GM23338 (cell line): ENCODE data around the gene HECTD2. TPM values are rescaled to one million over a fixed set of nuclear protein-coding genes. Genes with fewer than 3 reads are reported as not detected.

Source experiments
- ATAC-seq: fragments of 200-7000 bp; cut with Tn5 transposase; 3 replicates; pipeline ENCODE4 v1.9.1; 2020
- DNase-seq: peaks from one replicate; pipeline ENCODE4 v3.0.0-alpha.2; 2015; ENCODE audit warnings: low spot score
- H2AFZ ChIP-seq: fragments of 200-600 bp; sonication (generic); 2 replicates; pipeline ENCODE4 v1.8.0; 2016; ENCODE audit warnings: antibody characterized with exemption, mild to moderate bottlenecking, moderate library complexity
- H3F3A ChIP-seq: fragments of 200-600 bp; sonication (generic); replicated peaks from 2 replicates; pipeline ENCODE4 v1.8.0; 2017; ENCODE audit warnings: antibody characterized with exemption, mixed run types, low read depth
- H3K27ac ChIP-seq: fragments of 200-600 bp; sonication (generic); 2 replicates; pipeline ENCODE4 v1.6.1; 2016; ENCODE audit warnings: low read depth
- H3K27me3 ChIP-seq: fragments of 200-600 bp; sonication (generic); 2 replicates; pipeline ENCODE4 v1.8.0; 2016; ENCODE audit warnings: mild to moderate bottlenecking, mixed run types, moderate library complexity; ENCODE audit not compliant: insufficient read depth
- H3K36me3 ChIP-seq: fragments of 200-600 bp; sonication (generic); 2 replicates; pipeline ENCODE4 v1.8.0; 2016; ENCODE audit warnings: mild to moderate bottlenecking; ENCODE audit not compliant: insufficient read depth
- H3K4me1 ChIP-seq: fragments of 200-600 bp; sonication (generic); 2 replicates; pipeline ENCODE4 v1.8.0; 2016; ENCODE audit warnings: mild to moderate bottlenecking, moderate library complexity; ENCODE audit not compliant: insufficient read depth
- H3K4me2 ChIP-seq: fragments of 200-600 bp; sonication (generic); 2 replicates; pipeline ENCODE4 v1.7.1; 2017; ENCODE audit warnings: mixed run types
- H3K4me3 ChIP-seq: fragments of 200-600 bp; sonication (generic); 2 replicates; pipeline ENCODE4 v1.6.1; 2016; ENCODE audit warnings: mixed run types
- H3K79me2 ChIP-seq: fragments of 200-600 bp; sonication (generic); replicated peaks from 2 replicates; pipeline ENCODE4 v1.8.0; 2017; ENCODE audit warnings: mild to moderate bottlenecking; ENCODE audit not compliant: insufficient read depth
- H3K9me2 ChIP-seq: fragments of 200-600 bp; sonication (generic); 2 replicates; pipeline ENCODE4 v1.8.0; 2017; ENCODE audit not compliant: insufficient read depth
- H4K20me1 ChIP-seq: fragments of 200-600 bp; sonication (generic); replicated peaks from 2 replicates; pipeline ENCODE4 v1.8.0; 2017; ENCODE audit warnings: mild to moderate bottlenecking; ENCODE audit not compliant: insufficient read depth
- H3K27ac Mint-ChIP-seq: 2 replicates; pipeline ENCODE4 v1.8.0; 2020; ENCODE audit warnings: inconsistent platforms, mild to moderate bottlenecking, moderate library complexity, mixed read lengths
- H3K27me3 Mint-ChIP-seq: 3 replicates; pipeline ENCODE4 v1.8.0; 2022; ENCODE audit warnings: low read depth, mild to moderate bottlenecking, moderate library complexity, mixed read lengths, inconsistent platforms; ENCODE audit not compliant: insufficient read depth, poor library complexity
- H3K36me3 Mint-ChIP-seq: 3 replicates; pipeline ENCODE4 v1.8.0; 2021; ENCODE audit warnings: low read depth, mild to moderate bottlenecking, inconsistent platforms, moderate library complexity, mixed read lengths
- H3K4me1 Mint-ChIP-seq: 3 replicates; pipeline ENCODE4 v1.8.0; 2020; ENCODE audit warnings: mild to moderate bottlenecking, inconsistent platforms, mixed read lengths
- H3K4me3 Mint-ChIP-seq: 3 replicates; pipeline ENCODE4 v1.8.0; 2021; ENCODE audit warnings: moderate library complexity, mild to moderate bottlenecking, inconsistent platforms, mixed read lengths
- H3K9me3 Mint-ChIP-seq: 3 replicates; pipeline ENCODE4 v1.8.0; 2020; ENCODE audit warnings: moderate library complexity, mild to moderate bottlenecking, inconsistent platforms, mixed read lengths
- ETS1 ChIP-seq: IDR thresholded peaks from 2 replicates; pipeline ENCODE4 v1.6.1; 2016; ENCODE audit warnings: antibody characterized with exemption
- EZH2 ChIP-seq: fragments of 200-600 bp; sonication (generic); IDR thresholded peaks from one replicate; pipeline ENCODE4 v1.8.0; 2017; ENCODE audit warnings: antibody characterized with exemption, mild to moderate bottlenecking, low read depth; ENCODE audit not compliant: unreplicated experiment
- EZH2phosphoT487 ChIP-seq: fragments of 200-600 bp; sonication (generic); IDR thresholded peaks from one replicate; pipeline ENCODE4 v1.8.1; 2018; ENCODE audit warnings: antibody characterized with exemption; ENCODE audit not compliant: unreplicated experiment
- JUNB ChIP-seq: IDR thresholded peaks from one replicate; pipeline ENCODE4 v1.6.1; 2016; ENCODE audit warnings: antibody characterized with exemption; ENCODE audit not compliant: unreplicated experiment
- NANOG ChIP-seq: IDR thresholded peaks from 2 replicates; pipeline ENCODE4 v1.6.1; 2016; ENCODE audit warnings: antibody characterized with exemption, borderline replicate concordance
- STAT1 ChIP-seq: IDR thresholded peaks from one replicate; pipeline ENCODE4 v1.6.1; 2016; ENCODE audit warnings: antibody characterized with exemption; ENCODE audit not compliant: unreplicated experiment
- ZNF114 ChIP-seq: fragments of 250-450 bp; sonication (Bioruptor Pico); IDR thresholded peaks from 2 replicates; pipeline ENCODE4 v1.5.0; 2020; ENCODE audit warnings: mild to moderate bottlenecking, moderate library complexity
- ZNF331 ChIP-seq: fragments of 250-450 bp; sonication (Bioruptor Pico); IDR thresholded peaks from 2 replicates; pipeline ENCODE4 v1.5.0; 2020; ENCODE audit warnings: low read depth, mild to moderate bottlenecking, moderate library complexity
- polyA plus RNA-seq: library from polyadenylated mRNA; unstranded; fragments of >200 nt; fragmentation: Nextera tagmentation; extraction: Ambion mirVana; gene quantifications from 2 replicates; pipeline ENCODE4 v1.2.1, GENCODE V29; 2016
- total RNA-seq: library from RNA; depleted of rRNA; stranded (reverse); fragments of >200 nt; shearing (Covaris generic); gene quantifications from 2 replicates; pipeline ENCODE4 v1.2.3, GENCODE V29; 2014
- TF ChIP-seq, protein P1 (sequence below), 2 experiments: fragments of 200-600 bp in 1 of 2; sonication (generic) in 1 of 2; conservative IDR thresholded peaks; 2 replicates each; pipeline versions ENCODE4 v1.5.1 to v1.6.1; 2016 to 2017; ENCODE audit warnings: antibody characterized with exemption in 2 of 2, low read depth in 2 of 2, mild to moderate bottlenecking in 2 of 2, moderate library complexity in 1 of 2
- TF ChIP-seq, protein P2 (sequence below): IDR thresholded peaks from one replicate; pipeline ENCODE4 v1.6.1; 2018; ENCODE audit warnings: antibody characterized with exemption; ENCODE audit not compliant: unreplicated experiment
- TF ChIP-seq, protein P3 (sequence below): fragments of 250-450 bp; sonication (Bioruptor Pico); IDR thresholded peaks from 2 replicates; pipeline ENCODE4 v1.5.0; 2020; ENCODE audit warnings: mild to moderate bottlenecking, moderate library complexity

The HECTD2 gene
- total and polyA plus RNA-seq, 2 experiments from 2014 or later, result 8.5 to 14.4 TPM

- TF ChIP-seq ETS1, result no peak
- TF ChIP-seq JUNB, result no peak
- TF ChIP-seq EZH2phosphoT487, result no peak
- TF ChIP-seq, protein P1, sequence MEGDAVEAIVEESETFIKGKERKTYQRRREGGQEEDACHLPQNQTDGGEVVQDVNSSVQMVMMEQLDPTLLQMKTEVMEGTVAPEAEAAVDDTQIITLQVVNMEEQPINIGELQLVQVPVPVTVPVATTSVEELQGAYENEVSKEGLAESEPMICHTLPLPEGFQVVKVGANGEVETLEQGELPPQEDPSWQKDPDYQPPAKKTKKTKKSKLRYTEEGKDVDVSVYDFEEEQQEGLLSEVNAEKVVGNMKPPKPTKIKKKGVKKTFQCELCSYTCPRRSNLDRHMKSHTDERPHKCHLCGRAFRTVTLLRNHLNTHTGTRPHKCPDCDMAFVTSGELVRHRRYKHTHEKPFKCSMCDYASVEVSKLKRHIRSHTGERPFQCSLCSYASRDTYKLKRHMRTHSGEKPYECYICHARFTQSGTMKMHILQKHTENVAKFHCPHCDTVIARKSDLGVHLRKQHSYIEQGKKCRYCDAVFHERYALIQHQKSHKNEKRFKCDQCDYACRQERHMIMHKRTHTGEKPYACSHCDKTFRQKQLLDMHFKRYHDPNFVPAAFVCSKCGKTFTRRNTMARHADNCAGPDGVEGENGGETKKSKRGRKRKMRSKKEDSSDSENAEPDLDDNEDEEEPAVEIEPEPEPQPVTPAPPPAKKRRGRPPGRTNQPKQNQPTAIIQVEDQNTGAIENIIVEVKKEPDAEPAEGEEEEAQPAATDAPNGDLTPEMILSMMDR (conservative IDR thresholded peaks at IDR 0.05; ENCODE audit: low read depth in 2 of 2), result no peak
- no peak for TF ChIP-seq ZNF114 (CRISPR knock-in tag)
Observed at GRCh38 chr10:91374052-91374451, 36.1 kb upstream of the HECTD2 start (continued).

DNA sequence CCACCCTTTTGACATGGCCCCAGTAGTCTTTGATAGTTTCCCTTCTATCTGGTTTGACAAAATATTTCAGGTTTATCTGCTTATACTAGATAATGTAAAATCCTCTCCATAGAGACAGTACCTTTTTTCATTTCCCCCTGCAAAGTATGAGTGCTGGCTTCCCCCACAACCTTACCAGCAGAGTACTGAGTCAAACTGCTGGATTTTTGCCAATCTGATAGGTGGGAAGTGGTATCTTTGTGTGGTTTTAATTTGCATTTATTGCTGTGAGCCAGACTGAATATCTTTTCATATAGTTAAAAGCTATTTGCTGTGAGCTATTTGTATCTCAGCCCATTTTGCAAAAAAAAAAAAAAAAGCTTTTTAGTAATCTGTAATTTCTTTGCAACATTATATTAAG lies 32.1 kb upstream of the HECTD2 start:
- Histone ChIP-seq H2AFZ (no peak overlapping the region), H3K9me2 (0 out of 2 replicates have a peak, but pooled peaks cover 3% of the 10 kb centered on the region), H3K4me1 (no peaks in the 10 kb centered on the region), H3K79me2 (no peaks in the 10 kb centered on the region), H4K20me1 (no peaks in the 10 kb centered on the region), H3F3A (no peaks in the 10 kb centered on the region), H3K27ac (no peak overlapping the region), H3K27me3 (no peaks in the 10 kb centered on the region), H3K4me2 (no peak overlapping the region), H3K4me3 (no peak overlapping the region), H3K36me3 (no peaks in the 10 kb centered on the region)
- DNase-seq, result no peak
- Mint-ChIP-seq H3K4me3 (no peak overlapping the region), H3K9me3 (peaks cover 17% of the 10 kb centered on the region), H3K36me3 (no peaks in the 10 kb centered on the region; the same call in 2 of the 3 replicates), H3K27me3 (peaks cover 12% of the 10 kb centered on the region), H3K4me1 (peaks cover 5% of the 10 kb centered on the region), H3K27ac (no peak overlapping the region)
- no peak for ATAC-seq
- TF ChIP-seq JUNB (no peak), EZH2 (no peak), ETS1 (no peak), NANOG (no peak), ZNF331 (CRISPR knock-in tag) (no peak), EZH2phosphoT487 (no peak), STAT1 (no peak), ZNF114 (CRISPR knock-in tag) (no peak)
- TF ChIP-seq, protein P2, sequence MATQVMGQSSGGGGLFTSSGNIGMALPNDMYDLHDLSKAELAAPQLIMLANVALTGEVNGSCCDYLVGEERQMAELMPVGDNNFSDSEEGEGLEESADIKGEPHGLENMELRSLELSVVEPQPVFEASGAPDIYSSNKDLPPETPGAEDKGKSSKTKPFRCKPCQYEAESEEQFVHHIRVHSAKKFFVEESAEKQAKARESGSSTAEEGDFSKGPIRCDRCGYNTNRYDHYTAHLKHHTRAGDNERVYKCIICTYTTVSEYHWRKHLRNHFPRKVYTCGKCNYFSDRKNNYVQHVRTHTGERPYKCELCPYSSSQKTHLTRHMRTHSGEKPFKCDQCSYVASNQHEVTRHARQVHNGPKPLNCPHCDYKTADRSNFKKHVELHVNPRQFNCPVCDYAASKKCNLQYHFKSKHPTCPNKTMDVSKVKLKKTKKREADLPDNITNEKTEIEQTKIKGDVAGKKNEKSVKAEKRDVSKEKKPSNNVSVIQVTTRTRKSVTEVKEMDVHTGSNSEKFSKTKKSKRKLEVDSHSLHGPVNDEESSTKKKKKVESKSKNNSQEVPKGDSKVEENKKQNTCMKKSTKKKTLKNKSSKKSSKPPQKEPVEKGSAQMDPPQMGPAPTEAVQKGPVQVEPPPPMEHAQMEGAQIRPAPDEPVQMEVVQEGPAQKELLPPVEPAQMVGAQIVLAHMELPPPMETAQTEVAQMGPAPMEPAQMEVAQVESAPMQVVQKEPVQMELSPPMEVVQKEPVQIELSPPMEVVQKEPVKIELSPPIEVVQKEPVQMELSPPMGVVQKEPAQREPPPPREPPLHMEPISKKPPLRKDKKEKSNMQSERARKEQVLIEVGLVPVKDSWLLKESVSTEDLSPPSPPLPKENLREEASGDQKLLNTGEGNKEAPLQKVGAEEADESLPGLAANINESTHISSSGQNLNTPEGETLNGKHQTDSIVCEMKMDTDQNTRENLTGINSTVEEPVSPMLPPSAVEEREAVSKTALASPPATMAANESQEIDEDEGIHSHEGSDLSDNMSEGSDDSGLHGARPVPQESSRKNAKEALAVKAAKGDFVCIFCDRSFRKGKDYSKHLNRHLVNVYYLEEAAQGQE, result no peak
- TF ChIP-seq, protein P3, sequence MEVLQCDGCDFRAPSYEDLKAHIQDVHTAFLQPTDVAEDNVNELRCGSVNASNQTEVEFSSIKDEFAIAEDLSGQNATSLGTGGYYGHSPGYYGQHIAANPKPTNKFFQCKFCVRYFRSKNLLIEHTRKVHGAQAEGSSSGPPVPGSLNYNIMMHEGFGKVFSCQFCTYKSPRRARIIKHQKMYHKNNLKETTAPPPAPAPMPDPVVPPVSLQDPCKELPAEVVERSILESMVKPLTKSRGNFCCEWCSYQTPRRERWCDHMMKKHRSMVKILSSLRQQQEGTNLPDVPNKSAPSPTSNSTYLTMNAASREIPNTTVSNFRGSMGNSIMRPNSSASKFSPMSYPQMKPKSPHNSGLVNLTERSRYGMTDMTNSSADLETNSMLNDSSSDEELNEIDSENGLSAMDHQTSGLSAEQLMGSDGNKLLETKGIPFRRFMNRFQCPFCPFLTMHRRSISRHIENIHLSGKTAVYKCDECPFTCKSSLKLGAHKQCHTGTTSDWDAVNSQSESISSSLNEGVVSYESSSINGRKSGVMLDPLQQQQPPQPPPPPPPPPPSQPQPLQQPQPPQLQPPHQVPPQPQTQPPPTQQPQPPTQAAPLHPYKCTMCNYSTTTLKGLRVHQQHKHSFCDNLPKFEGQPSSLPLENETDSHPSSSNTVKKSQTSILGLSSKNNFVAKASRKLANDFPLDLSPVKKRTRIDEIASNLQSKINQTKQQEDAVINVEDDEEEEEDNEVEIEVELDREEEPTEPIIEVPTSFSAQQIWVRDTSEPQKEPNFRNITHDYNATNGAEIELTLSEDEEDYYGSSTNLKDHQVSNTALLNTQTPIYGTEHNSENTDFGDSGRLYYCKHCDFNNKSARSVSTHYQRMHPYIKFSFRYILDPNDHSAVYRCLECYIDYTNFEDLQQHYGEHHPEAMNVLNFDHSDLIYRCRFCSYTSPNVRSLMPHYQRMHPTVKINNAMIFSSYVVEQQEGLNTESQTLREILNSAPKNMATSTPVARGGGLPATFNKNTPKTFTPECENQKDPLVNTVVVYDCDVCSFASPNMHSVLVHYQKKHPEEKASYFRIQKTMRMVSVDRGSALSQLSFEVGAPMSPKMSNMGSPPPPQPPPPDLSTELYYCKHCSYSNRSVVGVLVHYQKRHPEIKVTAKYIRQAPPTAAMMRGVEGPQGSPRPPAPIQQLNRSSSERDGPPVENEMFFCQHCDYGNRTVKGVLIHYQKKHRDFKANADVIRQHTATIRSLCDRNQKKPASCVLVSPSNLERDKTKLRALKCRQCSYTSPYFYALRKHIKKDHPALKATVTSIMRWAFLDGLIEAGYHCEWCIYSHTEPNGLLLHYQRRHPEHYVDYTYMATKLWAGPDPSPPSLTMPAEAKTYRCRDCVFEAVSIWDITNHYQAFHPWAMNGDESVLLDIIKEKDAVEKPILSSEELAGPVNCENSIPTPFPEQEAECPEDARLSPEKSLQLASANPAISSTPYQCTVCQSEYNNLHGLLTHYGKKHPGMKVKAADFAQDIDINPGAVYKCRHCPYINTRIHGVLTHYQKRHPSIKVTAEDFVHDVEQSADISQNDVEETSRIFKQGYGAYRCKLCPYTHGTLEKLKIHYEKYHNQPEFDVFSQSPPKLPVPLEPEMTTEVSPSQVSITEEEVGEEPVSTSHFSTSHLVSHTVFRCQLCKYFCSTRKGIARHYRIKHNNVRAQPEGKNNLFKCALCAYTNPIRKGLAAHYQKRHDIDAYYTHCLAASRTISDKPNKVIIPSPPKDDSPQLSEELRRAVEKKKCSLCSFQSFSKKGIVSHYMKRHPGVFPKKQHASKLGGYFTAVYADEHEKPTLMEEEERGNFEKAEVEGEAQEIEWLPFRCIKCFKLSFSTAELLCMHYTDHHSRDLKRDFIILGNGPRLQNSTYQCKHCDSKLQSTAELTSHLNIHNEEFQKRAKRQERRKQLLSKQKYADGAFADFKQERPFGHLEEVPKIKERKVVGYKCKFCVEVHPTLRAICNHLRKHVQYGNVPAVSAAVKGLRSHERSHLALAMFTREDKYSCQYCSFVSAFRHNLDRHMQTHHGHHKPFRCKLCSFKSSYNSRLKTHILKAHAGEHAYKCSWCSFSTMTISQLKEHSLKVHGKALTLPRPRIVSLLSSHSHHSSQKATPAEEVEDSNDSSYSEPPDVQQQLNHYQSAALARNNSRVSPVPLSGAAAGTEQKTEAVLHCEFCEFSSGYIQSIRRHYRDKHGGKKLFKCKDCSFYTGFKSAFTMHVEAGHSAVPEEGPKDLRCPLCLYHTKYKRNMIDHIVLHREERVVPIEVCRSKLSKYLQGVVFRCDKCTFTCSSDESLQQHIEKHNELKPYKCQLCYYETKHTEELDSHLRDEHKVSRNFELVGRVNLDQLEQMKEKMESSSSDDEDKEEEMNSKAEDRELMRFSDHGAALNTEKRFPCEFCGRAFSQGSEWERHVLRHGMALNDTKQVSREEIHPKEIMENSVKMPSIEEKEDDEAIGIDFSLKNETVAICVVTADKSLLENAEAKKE, result no peak
